HG02938 (cell line): ENCODE measurements around the gene ABCA13.

Experiments
- ATAC-seq: cut with Tn5 transposase; IDR thresholded peaks from one replicate; pipeline ENCODE4 v1.9.1; 2021; ENCODE audit warnings: mild to moderate bottlenecking, moderate library complexity; ENCODE audit not compliant: unreplicated experiment

Gene ABCA13

DNA sequence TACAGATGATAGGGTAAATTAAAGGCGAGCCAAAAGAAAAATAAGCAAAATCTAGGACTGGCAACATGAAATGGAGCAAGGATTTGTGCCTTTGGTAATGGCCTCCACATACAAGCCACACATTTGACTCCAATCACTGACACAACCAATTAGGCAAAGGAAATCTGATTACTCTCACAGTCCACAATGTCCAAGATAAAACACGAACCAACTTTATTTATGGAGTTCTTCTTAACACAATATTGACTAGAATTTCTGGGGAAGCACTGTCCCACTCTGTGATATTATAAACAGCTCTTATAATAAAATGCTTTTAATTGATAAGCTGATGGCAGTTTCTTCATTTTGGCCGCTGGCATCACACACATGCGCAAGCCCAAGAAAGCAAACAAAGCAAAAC lies 334.2 kb downstream of the ABCA13 start:
- ATAC-seq = no peak

DNA sequence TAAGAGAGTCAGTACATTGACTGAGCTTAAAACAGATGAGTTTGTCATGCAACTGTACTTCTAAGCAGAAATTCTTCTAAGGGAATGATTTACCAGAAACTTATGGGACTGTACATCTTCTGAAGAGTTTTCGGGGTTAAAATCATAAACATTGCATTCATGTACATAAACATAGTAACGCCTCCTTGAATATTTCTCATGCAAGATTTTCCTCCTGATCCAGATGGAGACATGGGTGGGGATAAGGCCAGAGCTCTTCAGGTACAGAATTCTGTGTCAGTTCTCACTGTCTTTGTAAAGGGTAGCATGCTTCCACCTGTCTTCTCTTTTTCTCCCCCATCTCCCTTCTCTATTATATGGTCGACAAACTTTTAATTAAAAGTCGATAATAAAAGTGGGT lies 335.3 kb downstream of the ABCA13 start:
- no peak for ATAC-seq

DNA sequence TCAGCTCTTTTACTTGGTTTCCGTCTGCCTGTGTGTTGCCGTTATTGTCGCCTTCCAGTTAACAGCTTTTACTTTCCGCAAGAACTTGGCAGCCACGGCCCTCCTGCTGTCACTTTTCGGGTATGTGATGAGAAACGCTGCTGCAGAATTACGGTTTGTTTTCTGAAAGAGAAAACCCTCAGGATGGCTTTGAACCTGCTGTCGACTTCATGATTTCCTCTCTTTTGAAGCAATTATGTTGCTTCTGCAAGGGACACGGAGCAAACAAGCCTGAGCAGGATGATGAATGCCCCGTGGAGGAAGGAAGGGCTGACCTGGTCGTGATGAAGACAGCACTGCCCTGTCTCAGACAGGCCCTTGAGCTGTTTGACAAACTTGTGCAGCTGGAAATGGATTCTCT lies 339.8 kb downstream of the ABCA13 start:
- no peak for ATAC-seq

DNA sequence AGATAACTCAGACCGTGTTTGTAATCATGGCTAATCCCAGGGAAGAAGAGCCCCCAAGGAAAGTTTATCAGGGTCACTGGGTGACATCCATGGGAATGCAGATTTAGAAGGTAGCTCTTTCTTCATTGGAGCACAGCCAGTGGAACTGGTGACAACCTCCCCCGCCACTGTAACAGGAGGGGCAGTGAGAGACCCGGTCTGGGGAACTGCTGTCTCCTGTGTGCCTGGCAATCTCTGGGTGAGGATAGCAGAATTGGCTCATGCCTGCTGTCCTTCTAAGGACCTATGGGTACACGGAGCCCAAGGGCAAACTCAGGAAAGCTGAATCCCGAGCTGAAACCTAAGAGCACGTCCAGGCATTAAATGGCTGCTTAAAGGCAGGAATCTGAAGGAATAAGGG lies 341.6 kb downstream of the ABCA13 start:
- no peak for ATAC-seq

DNA sequence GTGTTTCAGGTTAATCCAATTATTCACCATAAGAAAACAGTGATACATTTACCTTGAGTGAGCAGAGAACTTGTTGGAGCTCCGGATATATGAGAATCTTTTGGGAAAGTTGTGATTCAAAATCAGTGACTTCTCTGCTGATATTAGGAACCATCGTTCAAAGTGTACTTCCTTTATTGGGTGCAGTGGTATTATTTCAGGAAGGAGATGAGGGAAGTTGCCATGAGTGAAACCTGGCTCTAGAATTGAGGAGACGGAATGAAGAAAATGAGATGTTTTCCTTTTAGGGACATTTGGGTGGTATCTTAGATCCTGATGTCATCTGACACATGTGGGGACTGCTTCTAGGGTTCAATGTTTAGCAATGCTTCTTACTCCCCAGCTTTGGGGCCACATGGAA lies 343.9 kb downstream of the ABCA13 start:
- no peak for ATAC-seq

DNA sequence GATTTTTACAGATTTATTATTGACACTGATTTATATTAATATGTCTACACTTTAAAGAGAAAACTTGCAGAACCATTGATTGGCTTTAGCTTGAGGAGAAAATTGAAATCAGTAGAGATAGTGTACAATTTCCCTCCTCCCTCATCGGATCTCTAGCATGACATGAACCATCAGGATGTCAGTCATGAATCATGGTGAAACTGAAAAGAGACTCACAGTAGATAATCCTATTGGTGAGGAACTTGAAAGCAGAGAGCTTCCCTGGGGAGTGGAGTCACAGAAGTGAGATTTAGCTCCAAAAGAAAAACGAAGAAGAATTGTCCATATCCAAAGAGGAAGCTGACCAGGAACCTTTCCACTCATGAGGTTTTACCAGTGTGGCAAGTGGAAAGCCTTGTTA lies 346.8 kb downstream of the ABCA13 start:
- no peak for ATAC-seq

DNA sequence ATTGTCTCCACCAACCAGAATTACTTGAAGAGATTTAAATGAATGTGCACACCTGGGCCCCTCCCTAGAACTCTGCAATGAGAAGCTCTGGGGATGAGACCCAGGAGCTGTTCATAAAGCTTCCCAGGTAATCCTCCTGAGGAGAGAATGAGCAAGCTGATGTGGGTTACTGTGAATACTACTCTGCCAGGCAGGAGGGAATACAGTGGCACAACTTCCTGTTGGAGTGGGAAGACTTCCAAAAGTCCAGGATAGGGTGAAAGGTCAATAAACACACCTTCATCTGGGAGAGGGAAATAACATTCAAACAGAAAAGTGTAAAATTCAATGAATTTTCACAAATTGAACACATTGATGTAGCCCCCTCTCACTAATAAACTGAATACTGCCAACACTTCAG lies 351.4 kb downstream of the ABCA13 start:
- ATAC-seq = no peak

DNA sequence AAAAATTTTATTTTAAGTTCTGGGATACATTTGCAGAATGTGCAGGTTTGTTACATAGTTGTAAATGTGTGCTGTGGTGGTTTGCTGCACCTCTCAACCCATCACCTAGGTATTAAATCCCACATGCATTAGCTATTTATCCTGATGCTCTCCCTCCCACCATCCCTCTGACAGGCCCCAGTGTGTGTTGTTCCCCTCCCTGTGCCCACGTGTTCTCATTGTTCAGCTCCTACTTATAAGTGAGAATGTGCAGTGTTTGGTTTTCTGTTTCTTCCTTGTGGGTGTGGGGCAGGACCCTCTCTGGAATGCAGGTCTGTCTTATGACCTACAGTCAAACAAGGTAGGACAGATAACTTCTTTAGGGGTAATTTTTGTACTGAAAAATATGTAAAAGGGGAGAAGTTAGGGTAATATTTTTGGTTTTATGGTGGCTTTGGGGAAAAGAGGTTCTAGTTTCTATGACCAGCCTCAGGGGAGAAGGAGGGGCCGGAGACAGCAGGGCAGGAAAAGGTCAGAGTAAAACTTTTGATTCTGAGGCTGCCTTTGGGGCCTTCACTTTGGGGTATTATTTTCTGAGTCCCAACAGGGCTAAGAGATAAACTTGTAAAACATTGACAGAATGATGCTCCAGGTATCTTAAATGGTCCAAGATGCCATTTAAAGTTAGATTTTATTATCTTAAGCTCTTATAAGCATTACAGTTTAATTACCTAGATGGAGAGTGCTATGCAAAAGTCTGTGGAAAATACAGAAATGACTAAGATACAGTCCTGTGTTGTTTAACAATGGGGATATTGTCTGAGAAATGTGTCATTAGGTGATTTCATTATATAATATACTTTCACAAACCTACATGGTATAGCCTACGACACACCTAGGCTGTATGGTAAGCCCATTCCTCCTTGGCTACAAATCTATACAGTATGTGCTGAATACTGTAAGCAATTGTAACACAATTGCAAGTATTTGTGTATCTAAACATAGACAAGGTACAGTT lies 354.8 kb downstream of the ABCA13 start:
- no peak for ATAC-seq

DNA sequence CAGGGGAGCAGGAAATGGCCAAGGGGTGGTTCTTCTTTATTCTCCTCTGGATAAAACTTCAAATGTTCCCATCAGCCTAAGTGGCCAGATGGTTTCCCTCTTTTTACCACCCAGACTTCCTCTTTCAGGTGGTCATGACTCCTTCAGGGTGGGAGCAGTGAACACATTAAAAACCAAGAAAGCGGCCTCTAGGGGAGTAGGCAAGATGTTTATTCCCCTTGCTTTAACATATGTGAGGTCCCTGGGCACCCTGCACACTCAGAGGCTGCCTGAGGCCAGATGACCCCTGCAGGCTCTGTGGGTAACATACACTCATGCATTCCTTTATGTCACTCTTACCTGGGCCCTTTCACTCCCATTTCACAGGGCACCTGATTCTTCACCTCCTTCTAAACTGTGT lies 357.4 kb downstream of the ABCA13 start:
- ATAC-seq = no peak

DNA sequence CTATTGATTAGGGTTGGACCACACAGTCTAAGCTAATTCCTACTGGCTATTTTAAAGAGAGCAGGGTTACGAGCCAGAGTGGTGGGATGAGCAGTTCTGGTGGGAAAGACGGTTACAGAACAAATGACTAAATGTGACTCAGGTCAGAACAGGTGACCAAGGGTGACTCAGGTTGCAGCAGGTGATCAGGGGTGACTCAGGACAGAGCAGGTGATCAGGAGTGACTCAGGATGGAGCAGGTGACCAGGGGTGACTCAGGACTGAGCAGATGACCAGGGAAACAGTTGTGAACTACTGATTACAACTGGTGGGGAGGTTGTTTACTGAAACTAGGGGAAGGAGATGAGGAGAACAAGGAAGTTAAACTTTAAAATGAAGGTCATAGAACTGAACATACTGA lies 366.3 kb downstream of the ABCA13 start:
- no peak for ATAC-seq

DNA sequence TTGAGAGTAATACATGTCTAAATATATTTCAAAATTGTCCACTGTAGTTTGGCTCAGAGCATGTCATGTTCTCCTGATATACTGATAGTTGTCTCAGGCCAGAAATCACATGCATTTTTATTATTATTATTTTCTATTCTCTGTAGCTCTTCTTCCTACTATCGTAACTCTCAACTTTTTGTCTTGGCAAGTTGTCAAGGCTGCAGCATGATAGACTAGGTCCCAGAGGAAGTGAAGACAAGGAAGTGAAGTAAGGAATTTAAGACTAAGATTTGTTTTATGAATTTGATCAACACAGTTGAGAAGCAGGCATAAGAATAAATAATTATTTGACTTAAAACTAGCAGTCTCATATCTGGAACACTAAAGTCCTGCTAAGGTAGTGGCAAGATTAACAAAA lies 369.5 kb downstream of the ABCA13 start:
- no peak for ATAC-seq

DNA sequence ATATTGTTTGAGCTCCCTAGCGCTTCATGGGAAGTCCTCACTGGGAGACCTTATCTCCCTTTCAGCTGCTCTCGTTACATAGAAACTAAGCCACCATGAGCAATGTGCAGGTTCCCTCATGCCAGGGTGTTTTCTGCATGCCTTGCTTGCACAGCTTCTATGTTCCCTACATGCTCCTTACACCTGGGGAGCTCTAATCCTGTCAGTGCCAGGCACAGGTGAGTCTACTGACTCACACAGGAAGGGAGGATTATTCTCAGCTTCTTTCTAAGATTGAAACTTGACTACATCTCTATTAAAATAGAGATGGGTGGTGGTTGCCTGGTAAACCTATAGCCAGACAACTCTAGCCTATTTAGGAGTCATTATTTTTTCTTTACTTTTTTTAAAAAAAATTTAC lies 377.4 kb downstream of the ABCA13 start:
- no peak for ATAC-seq

DNA sequence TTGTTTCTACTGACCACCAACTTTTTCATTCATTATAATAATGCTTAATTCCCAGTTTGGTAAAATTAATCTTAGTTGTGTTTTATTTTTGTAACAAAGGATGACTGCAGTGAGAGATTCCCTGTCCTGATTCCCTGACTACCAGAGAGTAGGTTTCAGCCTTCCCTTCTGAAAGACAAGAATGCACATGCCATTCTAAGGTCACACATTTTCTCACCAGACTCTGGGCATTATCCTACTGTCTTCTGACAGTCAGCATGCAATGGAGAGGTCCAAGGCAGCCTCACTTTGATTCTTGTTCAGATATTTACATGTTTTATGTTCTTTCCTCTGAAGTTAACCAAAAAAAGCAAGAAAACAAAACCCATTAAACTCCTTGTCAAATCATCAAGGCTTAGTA lies 380.4 kb downstream of the ABCA13 start:
- ATAC-seq = no peak

DNA sequence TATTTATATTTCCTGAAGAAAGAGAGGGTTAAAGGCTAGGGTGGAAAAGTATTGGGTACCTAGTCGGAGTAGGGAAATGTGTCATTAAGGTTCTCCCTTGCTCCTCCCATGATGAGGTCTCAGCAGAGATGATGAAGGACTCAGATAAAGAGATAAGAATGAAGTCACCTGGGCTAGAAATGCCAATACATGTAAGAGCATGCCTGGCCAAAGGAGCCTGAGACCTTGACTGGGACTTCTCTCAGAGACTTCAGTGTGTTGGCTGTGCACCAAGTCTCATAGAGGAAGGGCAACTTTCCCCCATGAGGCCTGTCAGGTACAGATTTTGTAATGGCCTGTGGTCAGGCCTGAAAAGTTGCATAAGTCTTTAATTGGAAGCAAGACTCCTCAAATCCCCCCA lies 392.1 kb downstream of the ABCA13 start:
- no peak for ATAC-seq

DNA sequence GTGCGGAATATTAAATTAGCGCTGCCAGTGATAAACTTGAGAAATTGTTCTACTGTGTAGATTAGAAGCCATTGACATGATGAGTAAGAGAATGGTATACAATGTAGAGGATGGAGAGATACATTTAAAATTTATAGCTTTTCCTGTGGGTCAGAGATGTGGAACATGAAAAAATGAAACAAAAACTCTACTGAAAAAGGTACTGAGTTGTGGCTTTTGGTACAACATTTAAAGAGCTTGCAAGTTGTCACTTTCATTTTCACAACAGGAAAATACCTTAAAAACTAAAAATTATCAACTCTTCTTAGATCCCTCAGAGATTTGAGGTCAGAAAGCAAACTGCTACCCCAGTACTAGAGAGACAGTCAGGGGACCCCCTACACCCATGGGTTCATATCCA lies 404.3 kb downstream of the ABCA13 start:
- no peak for ATAC-seq

DNA sequence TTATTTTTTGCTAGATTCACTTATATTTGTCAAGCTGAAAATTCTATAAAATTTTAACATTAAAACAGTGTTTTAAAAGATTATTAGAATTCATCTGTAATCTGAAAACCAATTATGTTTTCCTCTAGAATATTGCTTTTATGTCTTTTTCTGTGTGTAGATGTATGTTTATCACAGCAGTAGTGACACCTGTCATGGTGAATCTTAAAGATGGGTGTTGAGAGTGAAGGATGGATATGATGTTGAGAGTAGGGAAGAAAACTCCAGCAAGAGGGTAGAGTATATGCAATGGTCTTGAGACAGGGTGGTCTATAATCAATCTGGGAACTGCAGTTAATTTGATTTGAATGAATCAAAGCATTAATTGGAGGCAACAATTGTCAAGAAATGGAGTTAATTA lies 416.2 kb downstream of the ABCA13 start:
- no peak for ATAC-seq

DNA sequence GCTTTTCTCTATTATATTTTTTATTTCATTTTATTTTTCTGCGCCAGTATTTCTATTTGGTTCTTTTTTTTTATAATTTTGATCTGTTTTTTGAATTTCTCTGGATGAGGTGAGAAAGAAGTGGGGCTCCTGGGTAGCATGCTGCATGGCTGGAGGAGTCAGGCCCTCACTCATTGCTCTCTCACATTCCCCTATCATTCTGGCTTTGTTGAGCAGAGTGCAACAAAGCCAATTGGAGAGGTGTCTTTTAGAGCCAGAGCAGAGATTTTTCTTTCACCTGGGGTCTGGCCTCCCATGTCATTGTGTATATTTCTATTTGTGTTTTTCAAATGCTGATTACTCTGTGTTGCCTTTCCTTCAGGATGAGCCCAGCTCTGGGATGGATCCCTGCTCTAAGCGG lies 423.1 kb downstream of the ABCA13 start:
- no peak for ATAC-seq

DNA sequence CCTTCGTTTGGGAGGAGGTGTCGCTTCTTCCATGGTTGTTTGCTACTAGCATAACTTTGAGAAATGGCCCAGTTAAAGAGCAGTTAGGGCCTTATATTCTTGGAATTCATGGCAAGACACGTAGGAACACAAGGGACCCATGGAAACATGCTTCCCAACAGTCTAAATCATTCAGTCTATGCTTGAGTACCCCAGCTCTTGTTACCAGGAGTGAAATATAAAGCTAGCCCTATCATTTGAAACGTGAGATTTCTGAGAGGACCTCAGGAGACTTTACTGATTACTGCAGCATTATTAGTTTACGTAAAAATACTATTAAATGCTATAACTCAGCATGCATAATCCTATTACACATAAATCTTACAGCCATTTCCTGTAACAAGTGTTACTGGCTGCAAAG lies 424.5 kb downstream of the ABCA13 start:
- no peak for ATAC-seq

DNA sequence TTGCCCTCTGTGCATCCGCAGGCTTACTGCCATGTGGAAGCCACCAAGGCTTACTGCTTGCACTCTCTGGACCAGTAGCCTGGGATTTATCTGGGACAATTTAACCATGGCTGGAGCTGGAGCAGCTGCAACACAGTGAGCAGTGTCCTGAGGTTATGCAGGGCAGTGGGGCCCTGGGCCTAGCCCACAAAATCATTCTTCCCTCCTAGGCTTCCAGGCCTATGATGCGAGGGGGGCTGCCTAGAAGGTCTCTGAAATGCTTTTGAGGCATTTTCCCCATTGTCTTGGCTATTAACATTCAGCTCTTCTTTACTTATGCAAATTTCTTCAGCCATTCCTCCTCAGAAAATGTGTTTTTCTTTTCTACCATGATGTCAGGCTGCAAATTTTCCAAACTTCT lies 439.4 kb downstream of the ABCA13 start:
- no peak for ATAC-seq

DNA sequence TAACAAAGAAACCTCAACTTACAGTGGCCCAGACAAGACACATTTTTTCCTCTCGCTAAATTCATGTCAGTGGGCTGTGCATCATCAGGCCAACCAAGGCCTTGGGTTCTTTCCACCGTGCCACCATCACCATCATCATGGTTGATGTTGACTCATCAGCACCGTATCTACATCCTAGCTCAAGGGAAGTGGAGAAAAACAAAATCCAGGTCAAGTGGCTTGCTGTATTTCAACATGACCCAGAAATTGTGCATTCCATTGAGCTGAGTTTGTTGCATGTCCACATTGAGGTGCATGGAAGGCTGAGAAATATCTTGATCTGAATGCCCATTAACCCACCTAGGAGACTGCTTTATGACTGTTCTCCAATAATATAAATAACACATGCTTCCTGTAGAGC lies 440.7 kb downstream of the ABCA13 start:
- ATAC-seq = no peak

DNA sequence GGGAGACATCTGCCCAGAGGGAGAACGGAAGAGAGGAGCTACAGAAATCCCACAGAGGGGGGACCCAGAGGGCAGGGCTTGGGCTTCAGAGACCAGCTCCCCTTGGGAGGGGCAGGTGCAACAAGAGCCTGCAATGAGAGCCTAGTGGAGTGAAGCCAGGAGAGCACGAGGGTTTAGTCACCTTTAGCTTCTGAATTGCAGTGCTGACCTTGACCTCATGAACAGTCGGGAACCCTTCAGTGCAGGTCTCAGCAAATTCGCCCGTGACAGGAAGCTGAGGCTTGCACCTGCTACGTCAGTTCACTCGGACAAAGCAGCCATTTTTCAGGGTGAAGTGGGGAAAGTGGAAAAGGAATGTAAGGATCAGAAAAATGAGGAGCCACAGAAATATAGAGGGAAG lies 446.2 kb downstream of the ABCA13 start:
- no peak for ATAC-seq

DNA sequence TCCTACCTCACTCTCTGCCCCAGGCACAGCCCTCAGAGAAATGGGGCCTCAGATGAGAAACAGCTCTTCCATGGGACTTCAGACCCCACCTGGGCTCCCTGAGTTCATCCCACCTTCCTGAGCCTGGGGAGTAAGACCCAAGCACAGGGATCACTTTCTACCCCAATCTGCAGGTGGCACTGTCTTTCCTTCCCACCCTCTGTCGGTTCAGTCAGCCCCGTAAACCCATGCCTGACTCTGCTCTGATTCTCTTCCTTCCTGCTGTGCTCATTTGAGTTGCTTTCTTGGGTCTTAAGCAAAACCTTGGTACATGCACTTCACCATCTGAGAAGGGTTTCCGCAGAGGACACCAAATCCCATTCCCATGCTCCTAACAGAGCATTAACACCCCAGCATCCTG lies 446.7 kb downstream of the ABCA13 start:
- ATAC-seq = no peak

DNA sequence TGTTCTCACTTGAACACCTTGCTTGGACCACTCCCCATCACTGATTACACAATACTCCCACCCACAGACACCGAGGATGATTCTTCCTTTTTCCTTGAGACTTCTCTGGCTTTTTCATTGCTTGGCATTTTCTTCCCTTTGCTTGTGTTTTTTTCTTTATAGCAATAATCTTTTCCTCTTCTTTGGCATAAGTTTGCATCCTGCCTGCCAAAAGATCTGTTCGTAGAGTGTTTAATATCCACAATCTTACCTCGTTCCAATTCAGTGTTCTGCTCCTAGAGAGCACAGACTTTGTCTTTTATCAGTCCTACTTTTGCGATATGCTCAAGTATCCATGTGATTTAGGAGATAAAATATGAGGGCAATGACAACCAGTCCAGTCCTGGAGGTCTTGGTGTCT lies 449.8 kb downstream of the ABCA13 start:
- no peak for ATAC-seq
